Esophagus muscularis mucosa (tissue), 4 donors: ENCODE data around the gene NRXN2.

ENCODE experiments used
- CTCF ChIP-seq, 3 experiments: fragments of 200-600 bp in 2 of 3; fragments of 450-650 bp in 1 of 3; sonication (generic) in 2 of 3; IDR thresholded peaks; one replicate each; pipeline ENCODE4 v1.5.1; 2017 to 2019; ENCODE audit warnings: antibody characterized with exemption in 3 of 3, mild to moderate bottlenecking in 2 of 3, moderate library complexity in 1 of 3
- EP300 ChIP-seq: sonication (generic); formaldehyde crosslinking; IDR thresholded peaks from one replicate; pipeline ENCODE4 v1.6.1; 2017; ENCODE audit warnings: antibody characterized with exemption
- POLR2A ChIP-seq: fragments of 450-650 bp; IDR thresholded peaks from one replicate; pipeline ENCODE4 v1.6.1; 2017; ENCODE audit warnings: antibody characterized with exemption, moderate library complexity, mild to moderate bottlenecking, low read depth

GRCh38 chr11:64713781-64714363 is 9.1 kb downstream of the NRXN2 start:
- no peak for TF ChIP-seq CTCF (IDR thresholded peaks at IDR 0.05)
- TF ChIP-seq POLR2A, result no peak
- no peak for TF ChIP-seq EP300
